NCI-H2081 (cell line): ENCODE data around the gene ECE1.

Experiments
- DNase-seq, 2 experiments: peaks; one replicate each; lab custom pipeline; 2025; lab: John Stamatoyannopoulos, UW

The ECE1 gene

DNA sequence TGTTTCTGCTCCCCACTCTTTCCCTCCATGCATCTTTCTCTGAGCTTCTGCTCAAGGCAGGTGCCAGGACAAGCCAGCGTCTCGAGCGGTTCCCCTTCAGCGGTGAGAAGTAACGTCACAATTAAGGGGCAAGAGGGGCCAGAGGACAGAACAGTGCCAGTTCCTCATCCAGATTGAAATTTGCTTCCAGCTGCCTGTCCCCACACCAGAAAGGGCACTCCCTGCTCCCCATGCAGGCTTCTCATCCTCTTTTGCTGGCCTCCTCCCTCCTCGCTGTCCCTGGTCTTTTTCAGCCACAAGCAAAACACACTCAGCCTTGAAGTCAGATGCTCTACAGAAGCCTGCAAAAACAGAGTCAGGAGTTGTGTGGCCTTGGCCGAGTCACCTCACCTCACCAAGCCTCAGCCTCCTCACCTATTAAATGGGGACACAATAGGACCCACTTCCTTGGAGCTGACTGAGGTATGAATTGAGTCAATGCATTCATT lies 35.0 kb upstream of the ECE1 start:
- no peak for DNase-seq

DNA sequence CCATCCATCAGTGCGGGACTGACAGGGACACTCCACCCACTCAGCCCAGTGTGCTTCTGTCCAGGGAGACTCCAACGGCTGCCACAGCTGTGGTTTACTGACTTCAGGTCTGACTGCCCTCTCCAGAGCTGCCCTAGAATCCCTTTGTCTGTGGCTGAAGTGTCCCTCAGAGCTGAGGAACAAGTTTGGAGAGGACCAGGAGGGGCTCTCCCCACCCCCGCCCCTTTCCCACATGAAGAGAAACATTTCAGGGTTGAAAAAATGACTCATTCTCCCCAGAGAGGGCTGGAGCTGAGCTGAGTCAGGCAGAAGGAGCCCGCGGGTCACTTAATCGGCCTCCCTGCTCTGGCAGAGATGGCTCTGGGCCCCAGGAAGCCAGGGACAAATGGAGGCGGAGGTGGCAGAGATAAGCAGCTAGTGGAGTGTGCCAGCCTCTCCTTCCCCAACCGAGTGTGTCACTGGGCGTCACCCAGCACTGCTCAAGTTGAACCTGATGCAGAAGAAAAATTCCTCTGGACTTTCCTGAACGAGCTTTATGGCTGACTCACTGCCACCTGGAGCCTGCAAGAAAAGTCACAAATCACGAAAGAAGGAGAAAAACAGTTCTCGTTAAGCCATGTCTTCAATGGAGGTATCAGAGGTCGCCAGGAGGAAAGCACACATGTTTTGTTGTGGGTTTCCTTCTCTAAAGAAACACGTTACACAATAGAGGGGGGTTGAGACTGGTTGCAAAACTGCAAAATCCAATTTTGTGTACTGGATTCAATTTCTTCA lies 34.3 kb upstream of the ECE1 start:
- no peak for DNase-seq

DNA sequence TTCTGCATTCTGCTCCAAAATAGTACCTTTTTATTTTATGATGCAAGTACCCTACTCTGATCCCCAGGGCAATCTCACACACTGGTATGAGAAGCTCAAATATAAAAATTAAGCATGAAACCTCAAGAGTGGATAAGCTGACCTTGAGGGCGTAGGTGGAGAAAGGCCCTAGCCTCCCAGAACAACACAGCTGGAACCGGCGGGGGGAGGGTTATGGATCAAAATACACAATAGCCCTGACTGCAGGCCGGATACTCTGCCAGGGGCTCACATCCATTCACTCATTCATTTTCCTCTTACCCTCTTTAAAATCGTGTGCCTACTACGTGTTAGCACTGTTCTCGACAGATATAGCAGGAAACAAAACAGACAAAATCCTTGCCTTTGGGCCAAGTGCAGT lies 32.8 kb upstream of the ECE1 start:
- no peak for DNase-seq

DNA sequence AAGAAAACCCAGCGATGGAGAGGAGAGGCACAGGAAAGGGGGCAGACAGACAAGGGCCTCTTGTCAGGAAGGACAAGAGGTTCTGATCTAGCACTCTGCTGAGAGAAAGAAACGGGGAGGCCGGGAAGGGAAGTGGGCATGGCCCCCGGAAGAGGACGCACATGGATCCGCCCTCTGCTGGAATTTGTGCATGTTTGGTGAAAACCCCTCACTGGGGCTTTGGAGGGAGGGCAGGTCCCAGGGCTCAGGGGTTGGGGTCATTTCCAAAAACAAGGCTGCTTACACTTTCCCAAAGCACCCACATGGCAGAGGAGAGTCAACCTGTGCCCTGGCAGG lies 32.4 kb upstream of the ECE1 start:
- no peak for DNase-seq

DNA sequence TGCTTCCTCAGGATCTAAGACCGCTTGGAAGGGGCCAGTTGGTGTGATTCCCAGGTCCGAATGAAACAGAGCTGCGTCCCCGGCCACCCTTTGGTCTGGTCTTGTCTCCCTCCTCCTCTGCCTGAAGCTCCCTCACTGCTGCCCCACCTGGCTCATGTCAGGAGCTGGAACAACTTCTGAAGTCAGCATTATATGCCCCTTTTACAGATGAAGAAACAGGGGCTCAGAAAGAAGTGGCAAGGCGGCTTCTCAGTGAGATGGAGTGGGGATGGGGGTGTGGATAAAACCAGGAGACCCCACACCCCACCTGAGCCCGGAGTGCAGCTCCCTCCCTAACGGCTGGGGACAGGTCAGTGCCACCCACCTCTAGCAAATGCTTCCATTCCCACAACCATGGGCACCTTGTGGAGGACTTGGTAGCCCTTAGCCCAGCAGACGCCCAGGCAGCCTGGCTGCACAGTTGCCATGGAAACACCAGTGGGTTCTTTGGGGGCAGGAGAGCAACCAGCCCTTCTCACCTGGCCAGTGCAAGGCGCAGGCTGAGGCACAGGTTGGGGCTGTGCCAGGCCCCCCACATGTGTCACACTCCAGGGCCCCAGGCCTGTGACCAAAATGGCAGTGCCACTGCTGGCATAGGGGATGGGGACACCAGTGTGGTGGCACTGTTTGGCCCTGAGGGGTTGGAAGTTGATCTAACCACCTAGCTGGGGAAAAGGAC lies 31.9 kb upstream of the ECE1 start:
- DNase-seq = no peak

DNA sequence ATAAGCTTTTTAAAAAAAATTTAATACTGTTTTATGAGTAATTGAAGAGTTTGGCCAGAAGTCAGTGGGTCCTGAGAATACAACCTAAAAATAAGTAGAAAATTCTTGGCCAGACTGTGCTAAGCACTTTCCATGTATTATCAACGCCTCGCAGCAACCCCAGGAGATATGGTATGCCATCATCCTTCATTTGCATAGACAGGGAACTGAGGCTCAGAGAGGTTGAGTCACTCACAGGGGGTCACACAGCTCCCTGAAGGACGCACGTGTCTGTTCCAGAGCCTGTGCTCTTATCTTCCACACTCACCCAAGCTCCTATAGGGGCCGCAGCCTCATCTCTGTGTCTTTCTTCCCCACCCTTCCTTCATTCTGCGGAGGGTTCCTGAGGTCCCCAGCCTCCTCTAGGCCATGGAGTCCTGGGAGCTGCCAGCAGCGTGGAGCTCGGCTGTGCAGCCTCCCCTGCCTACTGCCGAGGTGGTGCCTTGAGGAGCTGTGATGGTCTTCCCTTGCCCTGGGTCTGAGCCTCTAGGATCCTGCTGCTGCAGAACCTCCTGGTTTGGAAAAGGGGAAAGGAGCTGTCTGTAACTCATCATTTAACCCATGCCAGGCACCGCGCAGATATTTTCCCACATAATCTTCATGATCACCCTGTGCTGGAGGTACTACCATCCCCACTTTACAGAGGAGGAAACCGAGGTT lies 30.3 kb upstream of the ECE1 start:
- no peak for DNase-seq

DNA sequence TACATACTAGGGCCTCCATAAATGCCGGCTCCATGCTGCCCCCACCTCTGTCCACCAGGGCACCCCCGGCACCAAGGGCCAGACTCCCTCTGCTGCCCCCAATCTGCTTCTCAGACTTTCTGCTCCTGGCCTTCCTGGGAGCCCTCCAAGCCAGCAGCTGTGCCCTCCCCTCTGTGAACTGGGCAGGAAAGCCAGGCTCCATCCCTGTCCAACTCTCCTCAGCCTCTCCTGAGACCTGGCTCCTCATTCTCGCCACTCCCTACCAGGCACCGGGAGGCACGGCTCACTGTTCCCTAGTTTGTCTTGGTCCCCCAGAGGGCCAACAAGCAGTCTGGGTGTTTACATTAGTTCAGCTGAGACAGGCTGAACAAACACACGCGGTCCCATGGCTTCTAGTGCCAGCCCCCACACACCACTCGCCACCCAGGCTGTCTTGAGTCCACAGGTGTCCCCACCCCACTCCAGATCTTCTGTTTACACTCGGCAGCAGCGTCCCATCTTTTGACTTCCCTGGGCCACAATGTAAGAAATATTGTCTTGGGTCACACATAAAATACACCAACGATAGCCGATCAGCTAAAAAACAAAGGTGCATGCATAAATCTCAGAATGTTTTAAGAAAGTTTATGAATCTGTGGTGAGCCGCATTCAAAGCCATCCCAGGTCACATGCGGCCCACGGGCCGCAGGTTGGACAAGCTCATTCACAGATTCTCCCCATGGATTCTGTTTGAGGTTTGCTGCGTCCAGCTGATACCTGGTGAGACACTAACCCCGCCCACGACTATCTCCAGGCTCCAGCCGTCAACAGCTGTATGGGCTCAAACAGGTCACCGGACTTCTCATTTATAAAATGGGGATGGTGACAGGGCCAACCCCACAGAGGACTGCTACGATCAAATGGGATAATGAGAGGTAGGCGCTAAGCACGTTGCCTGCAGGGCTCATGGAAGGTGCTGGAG lies 29.5 kb upstream of the ECE1 start:
- DNase-seq = peak in 1 of 2 experiments; percentile 10

DNA sequence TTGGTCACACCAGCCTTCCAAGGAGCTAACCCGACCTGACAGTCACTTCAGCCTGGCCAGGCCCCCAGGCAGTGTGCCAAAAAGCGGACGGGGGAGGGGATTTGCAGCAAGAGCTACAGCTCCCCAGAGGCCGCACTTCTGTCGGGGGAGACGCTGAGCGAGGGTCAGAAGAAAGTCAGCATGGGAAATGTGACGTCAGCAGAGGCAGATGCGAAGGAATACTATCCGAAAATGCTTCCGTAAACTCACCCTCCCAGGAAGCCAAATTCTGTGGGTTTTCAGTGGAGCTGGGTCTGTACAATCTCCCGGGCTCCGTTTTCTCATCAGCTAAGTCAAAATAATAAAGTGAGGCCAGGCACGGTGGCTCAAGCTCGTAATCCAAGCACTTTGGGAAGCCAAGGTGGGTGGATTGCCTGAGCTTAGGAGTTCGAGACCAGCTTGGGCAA lies 28.5 kb upstream of the ECE1 start:
- DNase-seq = no peak

GRCh38 chr1:21318057-21318713 lies 27.9 kb upstream of the ECE1 start:
- no peak for DNase-seq

GRCh38 chr1:21317690-21318043 lies 27.4 kb upstream of the ECE1 start:
- no peak for DNase-seq

DNA sequence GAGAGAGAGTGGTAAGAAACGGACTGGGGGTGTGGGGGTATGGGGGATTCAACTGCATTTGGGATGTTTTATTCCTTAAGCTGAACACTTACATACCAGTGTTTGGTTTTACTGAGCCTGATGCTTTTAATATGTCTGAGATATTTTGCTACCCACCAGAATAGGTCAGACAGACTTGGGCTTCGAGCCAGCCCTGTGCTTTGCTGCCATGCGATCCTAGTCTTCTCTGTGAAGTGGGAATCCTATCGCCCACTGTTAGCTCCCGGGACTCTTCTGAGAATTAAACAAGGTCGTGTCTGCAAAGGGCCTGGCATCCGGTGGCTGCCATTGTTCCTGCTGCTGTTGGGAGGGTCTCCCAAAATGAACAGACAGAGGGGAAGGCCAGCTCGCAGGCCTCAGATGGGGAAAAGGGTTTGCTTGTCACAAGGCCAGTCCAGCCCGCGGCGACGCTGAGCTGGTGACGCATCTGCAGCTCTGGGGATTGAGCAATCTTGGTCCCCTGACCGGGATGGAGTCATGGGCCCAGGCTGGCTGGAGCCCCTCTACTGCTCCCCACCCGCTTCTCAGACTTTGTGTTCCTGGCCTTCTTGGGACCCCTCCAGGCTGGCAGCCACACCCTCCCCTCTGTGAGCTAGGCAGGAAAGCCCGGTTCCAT lies 26.9 kb upstream of the ECE1 start:
- no peak for DNase-seq

DNA sequence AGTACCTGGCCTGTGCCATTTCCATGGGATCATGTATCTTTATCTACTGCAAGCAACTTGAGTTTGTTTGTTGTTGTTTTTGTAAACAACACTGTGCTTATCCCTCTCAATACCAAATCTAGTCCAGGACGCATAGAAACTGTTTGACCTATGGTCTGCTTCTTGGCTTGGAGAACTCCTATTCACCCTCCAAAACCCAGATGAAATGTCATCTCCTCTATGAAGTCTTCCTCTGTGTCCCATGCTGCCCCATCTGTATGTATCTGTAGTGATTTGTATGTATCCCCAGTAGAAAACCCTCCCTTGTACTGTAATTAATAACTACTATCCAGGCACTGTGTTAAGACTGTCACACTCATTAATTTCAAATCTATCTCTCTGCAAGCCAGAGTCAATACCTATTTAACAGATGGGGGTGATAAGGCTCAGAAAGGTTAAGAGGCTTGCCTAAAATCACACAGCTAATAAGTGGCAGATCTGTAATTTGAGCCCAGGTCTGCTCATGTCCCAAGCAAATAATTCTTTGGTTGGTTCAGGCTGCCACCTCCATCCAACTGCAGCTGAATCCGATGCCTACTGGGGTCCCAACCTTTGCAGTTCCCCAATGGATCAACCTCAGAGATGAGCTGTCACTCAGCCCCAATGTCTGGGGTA lies 24.6 kb upstream of the ECE1 start:
- DNase-seq = no peak

DNA sequence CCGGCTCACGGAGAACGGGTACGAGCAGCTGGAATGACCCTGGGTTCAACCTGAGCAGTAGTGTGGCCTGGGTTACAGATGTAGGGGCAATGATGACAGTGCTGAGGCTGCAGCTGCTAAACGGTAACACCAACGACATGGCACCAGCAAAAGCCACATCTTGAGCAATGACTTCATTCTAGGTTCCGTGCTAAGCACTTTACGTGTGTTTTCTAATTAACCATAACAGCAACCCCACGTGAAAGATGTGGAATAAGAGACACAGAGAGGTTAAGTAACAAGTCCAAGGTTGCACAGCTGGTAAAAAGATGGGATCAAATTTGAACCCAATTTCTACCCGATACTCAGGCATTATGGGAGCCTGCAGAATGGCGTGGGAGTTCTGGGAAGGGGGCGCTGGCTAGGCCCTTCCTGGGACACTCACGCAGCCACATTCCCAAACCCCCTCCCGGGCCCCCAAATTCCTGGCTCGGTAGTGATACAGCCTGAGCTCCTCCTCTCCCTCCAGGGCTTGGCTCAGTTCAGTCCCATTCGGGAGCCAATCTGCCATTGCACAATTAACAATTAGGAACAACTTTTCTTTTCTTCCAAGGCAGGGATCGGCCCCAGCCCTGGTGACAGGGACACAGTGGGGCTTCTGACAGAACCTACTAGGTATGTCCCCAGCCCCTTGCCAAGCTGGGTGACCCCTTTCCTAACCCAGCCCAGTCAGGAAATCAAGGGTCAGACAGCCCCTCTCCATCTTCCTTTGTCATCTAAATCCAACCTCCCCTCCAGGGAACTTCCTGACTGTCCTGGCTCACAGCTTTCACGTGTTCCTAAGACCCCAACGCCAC lies 23.8 kb upstream of the ECE1 start:
- DNase-seq = no peak

DNA sequence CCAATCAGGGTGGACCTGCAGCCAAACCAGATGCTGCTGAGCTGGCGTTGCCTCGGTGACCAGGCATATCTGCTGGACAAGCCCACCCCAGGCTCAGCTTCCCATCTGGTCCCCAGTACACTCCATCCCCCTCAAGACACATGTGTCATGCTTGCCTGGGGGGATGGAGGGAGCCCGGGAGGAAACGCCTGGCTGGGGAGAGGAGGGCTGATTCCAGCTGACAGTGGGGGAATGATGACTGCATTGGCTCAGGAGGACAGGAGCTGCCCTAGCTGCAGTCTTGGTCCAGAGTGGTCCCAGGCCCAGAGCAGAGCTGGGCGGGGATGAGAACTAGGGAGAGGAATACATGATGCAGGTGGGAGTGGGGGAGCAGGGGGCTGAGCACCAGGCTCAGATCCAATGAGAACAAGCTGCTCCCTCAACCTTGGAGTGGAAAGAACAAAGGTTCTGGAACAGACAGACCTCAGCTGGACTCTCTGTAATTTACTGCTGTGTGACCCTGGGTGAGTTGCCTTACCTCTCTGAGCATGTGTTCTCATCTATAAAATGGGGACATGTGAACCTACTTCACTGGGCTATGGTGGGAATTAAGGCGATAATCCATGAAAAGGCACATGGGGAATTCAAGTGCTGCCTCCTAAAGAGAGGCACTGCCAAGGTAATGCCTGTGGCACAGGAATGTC lies 23.1 kb upstream of the ECE1 start:
- DNase-seq = no peak

DNA sequence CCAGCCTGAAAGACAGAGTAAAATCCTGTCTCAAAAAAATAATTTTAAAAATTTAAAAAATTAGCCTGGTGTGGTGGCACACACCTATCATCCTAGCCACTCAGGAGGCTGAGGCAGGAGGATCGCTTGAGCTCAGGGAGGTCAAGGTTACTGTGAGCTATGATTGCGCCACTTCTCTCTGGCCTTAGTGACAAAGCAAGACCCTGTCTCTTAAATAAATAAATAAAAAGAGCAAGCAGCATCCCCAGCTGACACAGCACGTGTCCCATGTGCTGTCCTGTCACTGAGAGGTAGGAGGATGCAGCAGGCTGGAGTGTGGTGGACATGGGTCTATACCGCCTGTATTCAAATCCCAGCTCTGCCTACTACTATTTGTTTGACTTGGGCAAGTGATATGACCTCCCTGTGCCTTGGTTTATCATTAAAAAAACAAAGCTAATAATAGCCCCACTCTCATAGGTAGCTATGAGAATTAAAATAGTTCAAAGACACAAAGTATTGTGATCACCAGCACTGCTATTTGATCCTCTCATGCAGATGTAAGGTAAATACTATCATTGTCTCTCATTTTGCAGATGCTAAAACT lies 22.2 kb upstream of the ECE1 start:
- DNase-seq = no peak

DNA sequence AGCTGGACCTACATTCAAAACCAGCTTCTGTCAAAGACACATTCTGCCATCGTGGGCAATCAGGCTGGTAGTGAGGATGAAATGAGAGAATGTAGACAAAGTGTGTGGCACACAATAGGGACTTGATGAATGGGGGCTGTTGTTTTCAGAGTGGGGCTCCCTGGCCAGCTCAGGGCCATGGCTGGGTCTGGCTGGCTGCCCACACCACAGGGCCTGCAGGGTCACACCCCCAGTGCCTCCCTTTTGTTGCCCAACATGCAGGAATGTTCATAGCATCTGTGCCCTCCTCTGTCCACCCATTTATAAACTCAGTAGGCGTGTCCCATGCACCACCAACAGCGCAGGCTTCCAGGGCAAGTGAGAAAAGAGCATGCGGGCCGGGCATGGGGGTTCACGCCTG lies 20.8 kb upstream of the ECE1 start:
- DNase-seq = no peak

GRCh38 chr1:21308847-21309652 lies 18.8 kb upstream of the ECE1 start:
- peak; percentile 60 to 80 for DNase-seq

DNA sequence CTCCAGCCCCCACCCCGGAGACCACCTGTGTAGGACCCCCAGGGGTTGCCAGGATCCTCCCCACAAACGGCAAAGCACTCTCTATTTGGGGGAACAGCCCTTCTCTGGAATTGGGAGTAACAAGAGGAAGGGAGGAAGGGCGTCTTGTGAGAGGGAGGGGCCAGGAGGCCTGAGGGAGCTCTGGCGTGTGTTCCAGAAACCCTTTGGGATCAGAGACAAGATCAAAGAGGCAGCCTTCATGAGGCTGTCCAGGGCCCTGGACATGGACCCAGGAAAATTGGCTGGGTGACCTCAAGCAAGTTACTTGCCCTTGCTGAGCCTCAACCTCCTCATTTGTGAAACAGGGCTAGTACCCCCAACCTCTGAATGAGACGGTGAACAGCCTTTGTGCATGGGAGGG lies 18.1 kb upstream of the ECE1 start:
- no peak for DNase-seq
